Activated T-cell treated with anti-CD3 and anti-CD28 coated beads for 1 hour (primary cell): ENCODE results near the gene MANEAL.
"Not testable (repeated sequence)": the region's sequence is repeated elsewhere in the genome, so short reads cannot be mapped to it uniquely, and the experiment has no call there.

Experiments used
- DNase-seq: peaks from one replicate; pipeline ENCODE4 v3.0.0-alpha.2; 2020; ENCODE audit warnings: low read depth

MANEAL gene

DNA sequence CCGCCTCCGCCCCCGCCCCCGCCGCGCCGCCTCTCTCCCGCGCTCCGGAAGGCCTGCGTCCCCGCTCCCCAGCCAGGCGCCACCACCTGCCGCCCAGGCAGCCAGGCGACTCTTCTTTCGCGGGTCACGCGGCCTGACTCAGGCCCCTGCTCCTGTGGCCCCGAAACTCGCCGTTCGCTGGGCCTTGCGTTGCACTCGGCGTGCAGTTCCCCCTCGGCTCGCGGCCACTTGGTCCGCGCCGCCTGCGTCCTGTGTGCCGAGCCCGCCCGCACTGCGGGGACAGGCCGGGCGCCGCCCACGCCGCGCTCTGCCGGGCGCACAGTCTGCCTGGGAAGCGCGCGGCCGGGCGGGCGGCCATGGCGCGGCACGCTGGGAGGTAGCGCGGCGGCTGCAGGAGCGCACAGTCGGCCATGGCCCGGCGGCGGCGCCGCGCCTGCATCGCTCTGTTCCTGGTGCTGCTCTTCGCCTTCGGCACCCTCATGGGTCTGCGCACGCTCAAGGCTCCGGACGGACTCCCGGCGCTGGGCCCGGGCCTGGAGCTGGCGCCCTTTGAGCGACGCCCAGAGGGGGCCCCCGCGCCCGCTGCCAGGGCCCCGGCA, at the start of gene MANEAL:
Gene MANEAL, plus strand, starts transcription at position 75 of the 599 bp plus-strand sequence. Its CDS starts 336 bp downstream, at position 411.
- DNase-seq: no peak

GRCh38 chr1:37746806-37747205, 46.8 kb upstream of the MANEAL start:
- no peak for DNase-seq

DNA sequence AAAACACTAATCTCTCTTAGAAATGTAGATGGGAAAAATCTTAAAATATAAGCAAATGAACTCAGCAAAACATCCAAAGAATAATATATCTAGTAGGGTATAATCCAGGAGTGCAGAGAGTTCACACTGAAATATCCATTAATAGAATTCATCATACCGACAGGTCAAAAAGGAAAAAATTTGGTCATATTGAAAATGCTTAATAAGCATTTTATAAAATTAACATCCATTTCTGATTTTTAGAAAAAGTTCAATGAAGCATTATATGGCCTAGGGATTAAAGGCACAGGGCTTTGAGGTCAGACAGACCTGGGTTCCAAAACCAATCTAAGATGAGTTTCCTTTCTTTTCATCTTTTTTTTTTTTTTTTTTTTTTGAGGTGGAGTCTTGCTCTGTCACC, 45.1 kb upstream of the MANEAL start:
- no peak for DNase-seq

- DNase-seq: no peak
Measured at GRCh38 chr1:37752213-37752582, 41.4 kb upstream of the MANEAL start.

GRCh38 chr1:37752583-37753471, 40.8 kb upstream of the MANEAL start:
- DNase-seq: no peak

- DNase-seq: no peak
Measured at GRCh38 chr1:37753473-37754321, 40.0 kb upstream of the MANEAL start.

DNA sequence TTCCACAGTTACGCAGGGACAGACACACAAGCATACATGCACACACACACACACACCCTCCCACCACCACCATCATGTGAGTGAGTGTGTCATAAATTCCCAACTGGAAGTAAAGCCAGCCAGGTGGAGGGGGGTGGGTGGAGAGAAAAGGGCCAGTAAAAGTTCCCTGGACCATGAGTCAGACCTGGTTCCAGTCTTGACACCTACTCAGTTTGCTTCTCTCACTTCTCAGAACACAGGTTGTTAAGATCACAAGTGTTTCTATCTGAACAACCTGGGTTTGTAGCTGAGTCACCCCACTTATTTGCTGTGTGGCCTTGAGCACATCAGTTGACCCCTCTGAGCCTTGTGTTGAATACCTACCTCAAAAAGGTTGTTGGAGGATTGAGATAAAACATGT, 38.4 kb upstream of the MANEAL start:
- no peak for DNase-seq

DNA sequence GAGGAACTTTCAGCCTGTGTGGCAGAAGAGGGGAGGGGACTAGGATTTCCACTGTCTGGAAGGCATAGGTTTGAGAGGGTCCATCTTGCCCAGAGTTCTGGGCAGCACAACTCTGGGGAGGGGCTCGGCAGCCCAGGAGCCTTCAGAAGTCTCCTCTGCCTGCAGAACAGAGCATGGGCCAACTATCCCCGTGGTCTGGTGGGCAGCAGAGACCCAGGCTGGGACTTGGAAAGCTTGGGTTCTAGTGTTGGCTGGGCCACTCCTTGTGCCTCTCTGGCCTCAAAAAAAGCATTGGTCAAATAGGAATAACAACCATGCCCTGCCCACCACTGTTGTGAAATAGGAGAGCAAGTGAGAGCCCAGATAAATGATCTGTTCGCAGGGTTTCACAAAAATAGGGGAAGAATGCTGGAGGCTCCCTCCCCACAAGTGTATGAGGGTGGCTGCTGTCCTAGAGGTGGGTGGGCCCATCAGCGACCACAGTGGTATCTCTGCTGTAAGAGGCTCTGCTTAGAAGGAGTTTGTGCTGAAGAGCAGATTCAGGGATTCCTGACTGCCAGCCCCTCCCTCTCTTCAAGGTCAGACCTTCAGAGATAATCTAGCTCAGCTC, 37.6 kb upstream of the MANEAL start:
- DNase-seq: no peak

GRCh38 chr1:37759451-37759850, 34.2 kb upstream of the MANEAL start:
- DNase-seq: no peak

- no peak for DNase-seq
Measured at GRCh38 chr1:37761416-37762095, 32.1 kb upstream of the MANEAL start.

DNA sequence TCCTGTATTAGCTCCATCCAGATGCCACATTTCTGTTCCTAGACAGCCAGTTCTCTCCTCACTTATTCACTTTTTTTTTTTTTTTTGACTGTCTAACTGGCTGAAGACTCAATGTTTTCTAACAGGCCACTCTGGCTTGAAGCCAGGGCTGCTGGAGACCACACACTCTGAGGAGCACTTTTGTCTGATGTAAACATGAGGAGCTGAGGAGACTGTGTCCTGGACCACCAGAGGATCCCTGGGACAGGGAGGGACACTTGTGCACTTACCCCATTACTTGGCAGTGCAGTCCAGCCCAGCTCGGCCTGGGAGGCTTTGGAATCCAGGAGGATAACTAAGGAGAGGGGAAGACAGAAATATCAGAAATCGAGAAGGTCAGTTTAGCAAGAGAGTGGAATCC, 31.1 kb upstream of the MANEAL start:
- no peak for DNase-seq

DNA sequence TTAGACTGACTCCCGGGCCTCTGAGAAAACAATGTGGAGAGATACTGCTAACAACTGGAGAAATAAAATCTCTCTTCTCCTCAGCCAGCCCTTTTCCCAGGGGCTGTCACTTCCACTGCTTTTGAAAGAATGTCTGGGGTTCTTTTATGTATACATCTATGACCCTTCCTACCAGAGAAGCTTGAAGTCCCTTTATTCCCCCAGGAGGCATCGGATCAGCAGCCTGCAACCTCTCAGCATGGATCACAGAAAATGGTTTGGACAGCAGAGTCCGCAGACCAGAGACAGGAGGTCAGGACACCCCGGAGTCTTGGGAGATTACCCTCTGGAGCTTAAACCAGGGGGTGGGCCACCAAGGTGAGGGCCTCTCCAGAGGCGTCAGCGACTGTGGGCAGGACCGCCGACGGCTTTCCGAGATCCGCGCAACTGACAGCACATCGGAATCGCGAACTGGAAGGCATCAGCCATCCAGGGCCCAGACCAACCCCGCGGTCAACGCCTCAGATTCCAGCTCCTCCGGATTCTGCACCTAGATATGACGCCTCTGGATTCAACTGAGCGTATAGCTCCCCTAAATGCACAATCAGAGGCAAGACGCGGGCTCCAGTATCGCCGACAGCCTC, 29.7 kb upstream of the MANEAL start:
- DNase-seq: no peak

DNA sequence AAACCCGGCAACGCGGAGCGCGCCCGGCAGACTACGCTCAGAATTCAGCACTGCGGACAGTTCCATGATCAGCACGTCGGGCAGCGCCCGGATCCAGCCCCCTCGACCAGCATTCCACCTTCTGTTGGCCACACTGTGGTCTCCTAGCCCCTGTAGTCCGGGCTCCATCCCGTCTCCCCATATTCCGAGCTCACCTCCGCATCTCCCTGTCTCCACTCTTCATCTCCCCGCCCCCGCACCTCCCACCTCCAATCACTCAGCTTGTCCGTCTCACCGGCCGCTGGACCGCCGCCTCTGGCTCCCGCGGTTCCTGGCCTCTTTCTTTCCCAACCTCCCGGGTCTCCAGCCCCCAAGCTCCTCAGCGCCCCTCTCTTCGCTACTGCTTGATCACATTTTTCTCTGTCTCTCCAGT, 29.2 kb upstream of the MANEAL start:
- DNase-seq: no peak

- DNase-seq: no peak
Measured at GRCh38 chr1:37764888-37765441, 28.7 kb upstream of the MANEAL start, which contains the start of gene EPHA10. EPHA10 (minus strand) TSS chr1:37765120; CDS start chr1:37765066, 54 bp downstream.

DNA sequence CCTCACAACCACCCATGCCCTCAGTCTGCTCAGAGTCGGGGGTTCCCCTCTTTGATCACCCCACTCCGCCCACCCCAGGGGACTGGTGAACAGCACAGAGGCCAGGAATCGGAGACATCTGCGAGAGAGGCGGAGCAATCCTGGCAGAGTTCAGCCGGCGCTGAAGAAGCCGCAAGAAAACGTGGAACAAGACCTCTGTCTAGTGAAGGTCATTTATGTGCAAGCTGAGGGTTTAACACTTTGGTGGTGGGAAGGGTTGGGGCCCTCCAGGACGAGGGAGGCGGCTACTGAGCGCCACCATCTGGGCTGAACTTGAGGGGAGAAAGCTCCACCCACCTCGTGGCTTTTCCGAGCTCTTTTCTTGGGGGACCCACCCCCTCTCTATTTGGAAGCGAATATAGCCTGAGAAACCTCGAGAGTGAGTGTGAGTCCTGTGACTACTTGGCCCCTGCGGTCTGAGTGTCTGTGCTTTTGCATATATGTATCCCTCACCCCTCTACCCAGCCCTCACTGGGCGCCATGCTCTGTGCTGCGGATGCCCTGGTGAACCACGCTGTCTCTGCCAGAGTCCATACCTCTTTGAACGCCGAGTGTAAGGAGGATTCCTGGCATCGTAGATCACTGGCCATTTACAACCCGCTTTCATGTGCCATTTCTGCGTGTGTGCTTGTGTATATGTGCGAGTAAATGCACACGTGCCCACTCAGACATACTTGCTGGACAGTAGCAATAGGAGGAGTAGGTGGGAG, 27.6 kb upstream of the MANEAL start:
- no peak for DNase-seq

DNA sequence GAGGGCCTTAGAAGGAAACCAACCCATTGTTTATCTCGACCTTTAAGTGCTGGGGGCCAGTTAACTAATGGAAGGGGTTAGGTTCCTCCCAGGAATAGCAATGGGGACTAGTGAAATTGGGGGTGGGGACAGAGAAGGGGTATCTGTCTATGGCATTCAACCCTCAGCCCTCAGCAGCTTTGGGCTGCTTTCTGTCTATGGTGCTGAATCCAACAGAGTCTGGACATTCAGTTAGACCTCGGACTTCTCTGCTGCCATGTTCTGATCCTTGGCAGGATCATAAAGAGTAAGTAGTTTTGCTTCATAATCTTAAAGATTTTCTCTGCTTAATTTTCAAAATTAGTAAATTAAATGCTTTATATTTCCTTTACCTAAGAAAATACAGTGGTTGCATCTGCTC, 26.2 kb upstream of the MANEAL start:
- no peak for DNase-seq

- not testable (repeated sequence) for DNase-seq
Measured at GRCh38 chr1:37771440-37771839, 22.2 kb upstream of the MANEAL start.

- no peak for DNase-seq
Measured at GRCh38 chr1:37776946-37777516, 16.6 kb upstream of the MANEAL start.

- no peak for DNase-seq
Measured at GRCh38 chr1:37778654-37779053, 15.0 kb upstream of the MANEAL start.

GRCh38 chr1:37782491-37782890, 11.2 kb upstream of the MANEAL start:
- DNase-seq: no peak
